Measurements from ENCODE around the gene MX2. TPM values are rescaled to one million over a fixed set of nuclear protein-coding genes. Genes with fewer than 3 reads are reported as not detected.

Gene MX2
- total RNA-seq, 2 experiments from 2014 or later, result 3.5 to 10.4 TPM

DNA sequence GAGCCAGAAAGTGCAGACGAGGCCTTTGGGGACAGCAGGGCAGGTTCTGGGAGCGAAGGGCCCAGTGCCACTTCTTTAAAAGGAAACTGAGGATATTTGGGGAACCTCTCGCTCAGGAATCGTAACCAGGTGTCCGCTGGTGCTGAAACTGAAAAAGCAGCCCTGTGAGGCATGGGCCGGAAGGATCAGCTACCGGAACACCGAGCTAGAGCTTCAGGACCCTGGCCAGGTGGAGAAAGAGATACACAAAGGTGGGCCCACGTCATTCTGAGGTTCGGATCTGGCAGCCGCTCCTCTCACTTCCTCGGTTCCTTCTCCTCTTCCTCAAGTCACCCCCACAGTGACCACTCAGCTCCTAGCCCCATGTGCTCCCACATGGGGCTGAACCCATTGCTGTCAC is 18.1 kb downstream of the MX2 start:
- intact Hi-C loops (cut with micrococcal nuclease; ENCODE audit: unreplicated experiment), result no loop called here
- Histone ChIP-seq H4K20me1 (ENCODE audit: insufficient read depth, low read length) (no peaks in the 10 kb centered on the region), H3K36me3 (ENCODE audit: insufficient read depth, low read length) (no peaks in the 10 kb centered on the region), H3K4me2 (ENCODE audit: low read length) (no peak overlapping the region), H3K27ac (ENCODE audit: low read depth, low read length, poor library complexity, severe bottlenecking) (no peak overlapping the region), H3K9me2 (ENCODE audit: insufficient read depth, low read length) (no peaks in the 10 kb centered on the region), H3K4me1 (ENCODE audit: insufficient read depth, low read length, poor library complexity, severe bottlenecking) (no peaks in the 10 kb centered on the region), H3K4me3 (ENCODE audit: low read depth, low read length, poor library complexity, severe bottlenecking) (no peak overlapping the region), H3K79me2 (ENCODE audit: insufficient read depth, low read depth, low read length) (no peaks in the 10 kb centered on the region), H2AFZ (ENCODE audit: low read length) (no peak overlapping the region), H3K9me3 (ENCODE audit: low read length) (no peaks in the 10 kb centered on the region)
- ChIA-PET CTCF (ENCODE audit: unreplicated experiment) (no interaction called here), POLR2A (no interaction called here)
- no TSS peak for BruUV-seq (replicated peaks)
- TF ChIP-seq EZH2phosphoT487 (IDR thresholded peaks at IDR 0.05; ENCODE audit: borderline replicate concordance, low read depth, low read length) (no peak), CTCF (conservative IDR thresholded peaks at IDR 0.05; ENCODE audit: low read length) (no peak)
- no peak for DNase-seq (ENCODE audit: low spot score)

DNA sequence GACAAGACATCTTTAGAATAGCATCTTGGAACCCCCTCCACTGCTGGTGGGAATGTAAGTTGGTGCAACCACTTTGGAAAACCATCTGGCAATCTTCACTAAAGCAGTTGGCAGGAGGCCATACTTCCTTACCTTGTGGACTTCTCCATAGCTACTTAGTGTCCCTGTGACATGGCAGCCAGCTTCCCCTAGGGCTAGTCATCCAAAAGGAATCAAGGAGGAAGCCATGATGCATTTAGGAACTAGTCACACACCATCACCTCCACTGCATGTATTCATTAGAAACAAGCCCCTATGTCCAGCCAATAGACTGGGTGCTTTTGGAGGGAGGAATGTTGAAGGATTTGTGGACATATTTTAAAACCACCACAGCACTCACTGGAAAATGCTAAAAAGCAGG is 19.9 kb downstream of the MX2 start:
- H3K9me3 ChIP-seq (ENCODE audit: low read length), result no peaks in the 10 kb centered on the region
- H3K36me3 ChIP-seq (ENCODE audit: insufficient read depth, low read length), result no peaks in the 10 kb centered on the region
- intact Hi-C loops (cut with micrococcal nuclease; ENCODE audit: unreplicated experiment), result no loop called here

More for the DNA sequence above, 19.9 kb downstream of the MX2 start:
- Histone ChIP-seq H3K4me1 (ENCODE audit: insufficient read depth, low read length, poor library complexity, severe bottlenecking) (no peaks in the 10 kb centered on the region), H2AFZ (ENCODE audit: low read length) (no peak overlapping the region), H3K4me3 (ENCODE audit: low read depth, low read length, poor library complexity, severe bottlenecking) (no peak overlapping the region), H3K27ac (ENCODE audit: low read depth, low read length, poor library complexity, severe bottlenecking) (no peak overlapping the region), H3K9me2 (ENCODE audit: insufficient read depth, low read length) (no peaks in the 10 kb centered on the region), H3K79me2 (ENCODE audit: insufficient read depth, low read depth, low read length) (no peaks in the 10 kb centered on the region), H3K4me2 (ENCODE audit: low read length) (no peak overlapping the region), H4K20me1 (ENCODE audit: insufficient read depth, low read length) (no peaks in the 10 kb centered on the region)
- TF ChIP-seq CTCF (conservative IDR thresholded peaks at IDR 0.05; ENCODE audit: low read length) (no peak), EZH2phosphoT487 (IDR thresholded peaks at IDR 0.05; ENCODE audit: borderline replicate concordance, low read depth, low read length) (no peak)
- BruUV-seq (replicated peaks), result no TSS peak
- ChIA-PET CTCF (ENCODE audit: unreplicated experiment) (no interaction called here), POLR2A (interaction anchor here (0.6 kb wide), 1 partner anchor 93 kb away, joined by 3 read pairs; no protein-coding TSS in a partner anchor)
- DNase-seq (ENCODE audit: low spot score), result no peak
